IPS-15b (cell line): ENCODE data around the gene CDH23.

Experiments used
- H3K27me3 ChIP-seq: one replicate; pipeline ENCODE4 v1.6.1; 2013; ENCODE audit warnings: low read length; ENCODE audit not compliant: control insufficient read depth, insufficient read depth
- H3K36me3 ChIP-seq: one replicate; pipeline ENCODE4 v1.6.1; 2013; ENCODE audit warnings: low read length; ENCODE audit not compliant: control insufficient read depth, insufficient read depth
- H3K4me1 ChIP-seq: one replicate; pipeline ENCODE4 v1.6.1; 2013; ENCODE audit warnings: mild to moderate bottlenecking, low read length; ENCODE audit not compliant: control insufficient read depth, insufficient read depth
- H3K4me3 ChIP-seq: one replicate; pipeline ENCODE4 v1.5.1; 2013; ENCODE audit warnings: low read depth, low read length
- H3K9ac ChIP-seq: one replicate; pipeline ENCODE4 v1.6.1; 2013; ENCODE audit warnings: low read depth, mild to moderate bottlenecking, low read length
- H3K9me3 ChIP-seq: one replicate; pipeline ENCODE4 v1.6.1; 2013; ENCODE audit warnings: mild to moderate bottlenecking, low read length; ENCODE audit not compliant: control insufficient read depth, insufficient read depth

CDH23 gene

GRCh38 chr10:71394926-71395562, 1.7 kb upstream of the CDH23 start:
- H3K36me3 ChIP-seq: no peaks in the 10 kb centered on the region
- peaks cover 5% of the 10 kb centered on the region for H3K4me1 ChIP-seq
- no peaks in the 10 kb centered on the region for H3K9me3 ChIP-seq
- no peak overlapping the region for H3K4me3 ChIP-seq
- H3K9ac ChIP-seq: no peak overlapping the region
- H3K27me3 ChIP-seq: peaks cover 55% of the 10 kb centered on the region

GRCh38 chr10:71395621-71396020, 1.1 kb upstream of the CDH23 start:
- Histone ChIP-seq H3K4me1 (peaks cover 5% of the 10 kb centered on the region), H3K27me3 (peaks cover 59% of the 10 kb centered on the region), H3K9me3 (no peaks in the 10 kb centered on the region), H3K36me3 (no peaks in the 10 kb centered on the region), H3K9ac (no peak overlapping the region), H3K4me3 (peak overlapping the region; percentile 45)

- Histone ChIP-seq H3K9me3 (no peaks in the 10 kb centered on the region), H3K27me3 (peaks cover 57% of the 10 kb centered on the region), H3K9ac (peak overlapping the region; percentile 54), H3K4me3 (peak overlapping the region; percentile 45), H3K36me3 (no peaks in the 10 kb centered on the region), H3K4me1 (peaks cover 5% of the 10 kb centered on the region)
These were observed 523 bp upstream of the CDH23 start for GRCh38 chr10:71396084-71396710.

GRCh38 chr10:71397296-71398212, 834 bp downstream of the CDH23 start:
- Histone ChIP-seq H3K9ac (no peak overlapping the region), H3K27me3 (peaks cover 57% of the 10 kb centered on the region)

GRCh38 chr10:71398976-71399375, 2.3 kb downstream of the CDH23 start:
- Histone ChIP-seq H3K9ac (no peak overlapping the region), H3K36me3 (no peaks in the 10 kb centered on the region), H3K4me3 (no peak overlapping the region), H3K9me3 (no peaks in the 10 kb centered on the region), H3K4me1 (peaks cover 5% of the 10 kb centered on the region), H3K27me3 (peaks cover 44% of the 10 kb centered on the region)

More at GRCh38 chr10:71397296-71398212, 834 bp downstream of the CDH23 start:
- Histone ChIP-seq H3K4me1 (peaks cover 5% of the 10 kb centered on the region), H3K9me3 (no peaks in the 10 kb centered on the region), H3K4me3 (peak overlapping the region; percentile 71), H3K36me3 (no peaks in the 10 kb centered on the region)

- Histone ChIP-seq H3K36me3 (no peaks in the 10 kb centered on the region), H3K4me3 (no peak overlapping the region), H3K4me1 (peaks cover 5% of the 10 kb centered on the region), H3K9me3 (no peaks in the 10 kb centered on the region), H3K9ac (no peak overlapping the region), H3K27me3 (peaks cover 42% of the 10 kb centered on the region)
These were observed 3.2 kb downstream of the CDH23 start for GRCh38 chr10:71399946-71400345.

GRCh38 chr10:71401056-71401455, 4.3 kb downstream of the CDH23 start:
- Histone ChIP-seq H3K4me3 (no peak overlapping the region), H3K27me3 (peaks cover 33% of the 10 kb centered on the region), H3K9ac (no peak overlapping the region), H3K9me3 (no peaks in the 10 kb centered on the region), H3K4me1 (peaks cover 5% of the 10 kb centered on the region), H3K36me3 (no peaks in the 10 kb centered on the region)

GRCh38 chr10:71402005-71402404, 5.3 kb downstream of the CDH23 start:
- H3K9me3 ChIP-seq: no peaks in the 10 kb centered on the region
- no peaks in the 10 kb centered on the region for H3K36me3 ChIP-seq
- H3K4me1 ChIP-seq: peaks cover 5% of the 10 kb centered on the region
- H3K9ac ChIP-seq: no peak overlapping the region
- peaks cover 33% of the 10 kb centered on the region for H3K27me3 ChIP-seq
- H3K4me3 ChIP-seq: no peak overlapping the region

GRCh38 chr10:71404503-71405295, 8.0 kb downstream of the CDH23 start:
- H3K9ac ChIP-seq: no peak overlapping the region
- H3K9me3 ChIP-seq: no peaks in the 10 kb centered on the region
- no peaks in the 10 kb centered on the region for H3K4me1 ChIP-seq

GRCh38 chr10:71406878-71407277, 10.2 kb downstream of the CDH23 start:
- no peak overlapping the region for H3K9ac ChIP-seq
- no peaks in the 10 kb centered on the region for H3K27me3 ChIP-seq
- H3K4me3 ChIP-seq: no peak overlapping the region
- H3K36me3 ChIP-seq: no peaks in the 10 kb centered on the region
- H3K9me3 ChIP-seq: no peaks in the 10 kb centered on the region
- no peaks in the 10 kb centered on the region for H3K4me1 ChIP-seq

More at GRCh38 chr10:71404503-71405295, 8.0 kb downstream of the CDH23 start:
- no peak overlapping the region for H3K4me3 ChIP-seq
- H3K27me3 ChIP-seq: peaks cover 7% of the 10 kb centered on the region
- no peaks in the 10 kb centered on the region for H3K36me3 ChIP-seq
